ENCODE measurements around the gene NIP7.

GRCh38 chr16:69322343-69322742 is 17.2 kb upstream of the NIP7 start:
- TF ChIP-seq CTCF (IDR thresholded peaks at IDR 0.05) (no peak), POLR2A (IDR thresholded peaks at IDR 0.05) (no peak)

All from uterus (tissue), 2 donors.